Globus pallidus (tissue), 1 donor: Measurements from ENCODE around the gene LRRC46.

Experiments used
- DNase-seq: peaks from one replicate; pipeline ENCODE4 v3.0.0-alpha.2; 2015; ENCODE audit warnings: low spot score

The LRRC46 gene, protein sequence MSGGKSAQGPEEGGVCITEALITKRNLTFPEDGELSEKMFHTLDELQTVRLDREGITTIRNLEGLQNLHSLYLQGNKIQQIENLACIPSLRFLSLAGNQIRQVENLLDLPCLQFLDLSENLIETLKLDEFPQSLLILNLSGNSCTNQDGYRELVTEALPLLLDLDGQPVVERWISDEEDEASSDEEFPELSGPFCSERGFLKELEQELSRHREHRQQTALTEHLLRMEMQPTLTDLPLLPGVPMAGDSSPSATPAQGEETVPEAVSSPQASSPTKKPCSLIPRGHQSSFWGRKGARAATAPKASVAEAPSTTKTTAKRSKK

DNA sequence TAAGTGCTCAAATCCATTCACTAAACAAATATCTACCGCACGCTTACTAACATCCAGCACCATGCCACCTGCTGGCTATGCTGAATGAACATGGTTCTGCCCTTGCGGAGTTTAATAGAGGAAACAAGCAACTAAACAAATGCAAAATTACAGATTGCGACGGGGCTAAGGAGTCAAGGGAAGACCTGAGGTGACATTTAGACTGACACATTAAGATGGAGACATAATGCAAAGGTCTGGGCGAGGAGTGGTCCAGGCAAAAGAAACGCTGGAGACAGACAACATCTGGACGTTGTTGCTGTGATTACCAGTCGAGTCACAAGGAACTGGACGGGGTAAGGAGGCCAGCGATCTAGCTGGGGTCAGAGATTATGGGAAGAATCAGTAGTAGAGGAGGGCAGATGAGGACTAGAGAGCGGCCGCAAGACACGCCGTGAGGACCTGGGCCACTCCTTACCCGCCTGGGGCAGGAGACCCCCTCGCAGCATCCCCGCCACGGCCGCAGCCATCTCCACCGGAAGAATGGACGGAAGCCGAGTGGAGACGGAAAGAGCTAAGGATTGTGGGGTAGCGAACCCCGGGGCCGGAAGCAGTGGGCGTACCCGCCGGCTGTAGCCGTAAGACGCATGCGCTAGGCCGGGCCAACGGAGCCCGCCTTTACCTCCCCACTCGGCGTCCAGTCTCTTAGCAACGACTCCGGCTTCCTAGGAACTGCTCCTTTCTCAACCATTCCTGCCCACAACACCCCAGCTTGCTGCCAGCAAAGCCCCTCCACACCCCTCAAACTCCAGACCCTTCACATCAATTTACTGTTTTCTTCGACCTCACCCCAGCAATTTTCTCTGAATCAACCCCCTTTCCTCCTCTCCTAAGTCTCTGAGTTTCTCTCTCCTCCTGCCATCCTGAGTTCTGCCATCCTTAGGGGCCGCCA lies at the start of gene LRRC46, which contains the start of gene MRPL10:
TSS of gene LRRC46 (plus strand) at position 668 of the 931 bp plus-strand sequence. CDS start 320 bp downstream, outside the sequence.
TSS of gene MRPL10 (minus strand) at position 539 of the 931 bp plus-strand sequence. CDS start at position 509, 30 bp downstream.
- peak; percentile 89 for DNase-seq

DNA sequence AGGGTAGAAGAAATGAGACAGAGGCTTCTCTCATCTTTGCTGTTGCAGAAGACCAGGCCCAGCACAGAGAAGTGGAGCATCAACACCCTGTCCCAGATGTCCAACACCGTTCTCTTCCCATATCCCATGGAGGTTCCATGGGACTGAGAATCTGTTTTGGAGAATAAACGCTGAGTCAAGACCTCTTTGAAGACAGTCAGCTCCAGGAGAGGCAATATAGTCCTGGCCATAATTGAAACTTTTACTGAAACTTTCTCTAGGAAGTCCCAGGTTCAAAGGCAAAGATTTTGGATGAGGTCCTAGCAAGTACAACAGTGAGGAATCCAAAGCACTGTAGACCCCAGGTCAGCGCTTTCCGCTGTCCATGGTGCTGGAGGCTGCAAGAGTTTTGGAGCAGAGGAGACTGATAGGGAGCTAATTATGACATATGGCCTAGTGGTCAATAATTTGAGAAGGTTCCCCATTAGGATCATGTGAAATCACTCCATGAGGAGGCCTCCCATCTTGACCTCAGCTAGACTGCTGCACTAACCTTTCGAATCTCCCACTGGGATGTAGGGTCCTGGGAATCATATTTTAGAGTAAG lies 45.8 kb upstream of the LRRC46 start:
- no peak for DNase-seq

DNA sequence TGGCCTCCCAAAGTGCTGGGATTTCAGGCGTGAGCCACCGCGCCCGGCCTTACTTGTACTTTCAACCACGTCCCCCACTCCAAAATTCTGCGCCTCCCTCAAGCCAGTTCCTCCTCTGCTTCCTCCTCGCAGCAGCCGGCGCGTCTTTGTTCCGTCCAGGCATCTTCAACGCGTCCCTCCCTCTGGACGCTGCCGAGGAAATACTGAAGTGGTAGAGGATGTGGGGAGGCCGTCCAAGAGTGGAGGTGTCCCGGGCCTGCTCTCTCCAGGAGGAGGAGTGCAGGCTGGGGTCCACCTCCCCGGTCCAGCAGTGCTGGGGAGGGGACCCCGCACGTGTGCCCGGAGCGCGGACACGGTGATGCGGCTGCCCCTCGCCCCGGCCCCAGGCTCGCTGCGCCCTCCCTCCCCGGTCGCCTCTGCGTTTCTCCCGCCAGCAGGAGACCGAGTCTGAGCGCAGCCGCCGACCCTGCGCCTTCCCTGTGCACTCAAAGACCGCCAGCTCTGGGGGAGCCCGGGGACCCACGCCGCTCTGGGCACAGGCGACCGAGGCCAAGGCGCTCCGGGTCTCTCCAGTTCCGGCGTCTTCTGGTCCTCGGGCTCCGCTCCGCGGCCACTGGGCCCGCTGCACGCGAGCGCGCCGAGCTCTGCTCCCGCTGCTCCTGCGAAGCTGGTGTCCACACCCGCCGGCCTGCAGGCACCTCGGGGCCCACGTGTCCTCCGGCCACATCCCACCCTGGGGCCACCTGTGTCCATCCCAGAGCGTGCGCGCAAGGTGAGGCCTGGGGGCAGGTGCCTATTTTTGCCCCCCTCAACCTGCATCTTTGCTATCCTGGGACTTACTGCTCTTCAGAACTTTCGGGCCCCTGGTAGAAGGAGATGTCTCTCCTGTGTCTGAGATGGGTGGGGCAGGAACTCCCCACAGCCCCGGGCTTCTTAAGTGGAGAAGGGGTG lies 41.6 kb upstream of the LRRC46 start:
- DNase-seq = peak; percentile 23

DNA sequence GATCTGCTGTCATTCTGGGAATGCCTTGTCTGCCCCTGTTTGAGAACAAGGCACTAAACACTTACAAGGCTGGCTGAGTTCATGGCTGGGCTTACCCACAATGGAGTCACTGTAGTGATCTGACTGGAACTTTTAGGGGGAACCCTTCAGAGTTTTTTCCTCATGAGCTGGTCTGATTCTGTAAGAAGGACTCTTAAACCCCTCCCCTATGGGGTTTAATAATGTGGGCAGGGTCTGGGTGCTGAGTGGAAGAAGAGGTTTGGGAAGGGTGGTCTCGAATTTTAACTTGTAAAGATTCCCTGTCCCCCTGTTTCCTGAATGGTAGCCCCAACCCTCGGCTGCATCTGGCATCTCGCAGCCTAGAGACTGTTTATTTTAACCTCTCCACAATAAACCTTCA lies 40.4 kb upstream of the LRRC46 start:
- DNase-seq = no peak

DNA sequence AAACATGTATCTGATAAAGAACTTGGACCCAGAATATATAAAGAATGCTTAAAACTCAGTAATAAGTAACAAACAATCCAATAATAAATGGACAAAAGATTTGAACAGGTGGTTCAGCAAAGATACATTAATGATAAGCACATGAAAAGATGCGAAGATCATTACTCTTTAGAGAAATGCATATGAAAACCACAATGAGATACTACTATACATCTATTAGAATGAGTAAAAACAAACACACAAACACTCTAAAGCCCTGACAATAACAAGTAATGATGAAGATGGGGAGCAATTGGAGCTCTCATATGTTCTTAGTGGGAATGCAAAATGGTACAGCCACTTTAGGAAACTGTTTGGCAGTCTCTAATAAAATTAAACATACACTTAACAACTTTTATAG lies 39.0 kb upstream of the LRRC46 start:
- no peak for DNase-seq

DNA sequence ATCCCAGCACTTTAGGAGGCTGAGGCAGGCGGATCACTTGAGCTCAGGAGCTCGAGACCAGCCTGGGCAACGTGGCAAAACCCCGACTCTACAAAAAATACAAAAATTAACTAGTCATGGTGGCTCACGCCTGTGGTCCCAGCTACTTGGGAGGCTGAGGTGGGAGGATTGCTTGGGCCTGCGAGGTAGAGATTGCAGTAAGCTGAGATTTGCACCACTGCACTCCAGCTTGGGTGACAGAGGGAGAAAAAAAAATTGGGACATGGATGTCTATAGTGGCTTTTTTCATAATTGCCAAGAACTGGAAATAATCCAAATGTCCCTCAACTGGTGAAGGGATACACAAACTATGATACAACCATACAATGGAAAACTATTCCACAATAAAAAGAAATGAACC lies 38.5 kb upstream of the LRRC46 start:
- DNase-seq = no peak

DNA sequence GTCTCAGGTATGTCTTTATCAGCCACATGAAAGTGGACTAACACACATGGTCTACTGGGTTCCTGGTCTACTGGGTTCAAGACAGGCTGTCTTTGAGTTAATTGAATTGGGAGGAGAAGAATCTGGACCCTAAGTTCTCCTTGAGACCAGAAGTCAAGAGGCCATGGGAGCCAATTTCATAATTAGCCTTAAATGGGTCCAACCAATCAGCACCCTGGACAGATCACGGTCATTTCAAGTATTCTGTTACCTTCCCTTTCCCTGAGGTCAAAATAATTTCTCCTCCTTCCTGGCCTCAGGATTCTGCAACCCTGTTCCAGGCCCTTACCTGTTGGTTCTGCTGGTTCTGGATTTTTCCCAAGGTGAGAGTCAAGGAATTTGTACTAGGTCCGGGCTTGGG lies 33.7 kb upstream of the LRRC46 start:
- no peak for DNase-seq

DNA sequence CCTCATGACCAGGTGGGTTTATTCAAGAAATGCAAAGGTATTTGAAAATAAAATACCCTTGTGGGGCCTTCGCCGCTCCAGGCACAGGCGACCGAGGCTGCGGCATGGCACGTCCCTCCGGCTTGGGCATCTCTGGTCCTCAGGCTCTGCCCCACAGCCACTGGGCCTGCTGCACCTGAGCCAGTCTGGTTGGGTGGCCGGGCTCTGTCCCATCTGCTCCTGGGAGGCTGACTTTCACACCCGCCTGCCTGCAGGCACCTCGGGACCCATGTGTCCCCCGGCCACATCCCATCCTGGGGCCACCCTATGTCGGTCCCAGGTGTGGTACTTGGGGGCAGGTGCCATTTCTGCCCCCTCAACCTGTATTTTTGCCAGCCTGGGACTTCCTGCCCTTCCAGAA lies 30.8 kb upstream of the LRRC46 start:
- DNase-seq = no peak

DNA sequence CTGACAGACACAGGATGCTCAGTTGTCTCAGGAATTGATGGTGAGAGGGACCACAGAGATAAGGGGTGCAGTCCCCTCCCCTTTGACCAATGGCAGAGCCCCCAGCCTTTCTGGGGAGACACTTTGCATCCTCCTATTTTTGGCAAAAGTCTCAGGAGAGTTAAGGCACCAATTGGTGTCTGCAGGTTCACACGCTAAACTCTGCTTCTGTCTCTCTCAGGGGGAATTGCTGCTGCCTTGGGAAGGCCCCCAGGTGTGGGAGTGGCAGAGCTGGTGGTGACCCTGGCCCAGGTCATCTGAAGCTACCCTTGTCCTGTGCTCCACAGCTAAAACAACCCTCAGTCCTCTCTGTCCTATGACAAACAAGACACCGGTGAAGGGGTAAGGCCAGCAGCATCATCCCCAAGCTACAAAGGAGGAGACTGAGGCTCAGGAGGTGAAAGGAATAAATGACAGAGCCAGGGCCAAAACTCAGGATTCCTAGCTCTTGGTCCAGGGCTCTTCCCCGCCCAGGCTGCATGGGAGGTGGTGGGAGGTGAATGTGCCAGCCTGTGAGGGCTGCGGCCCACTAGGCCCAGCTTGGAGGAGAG lies 30.2 kb upstream of the LRRC46 start:
- DNase-seq = no peak

DNA sequence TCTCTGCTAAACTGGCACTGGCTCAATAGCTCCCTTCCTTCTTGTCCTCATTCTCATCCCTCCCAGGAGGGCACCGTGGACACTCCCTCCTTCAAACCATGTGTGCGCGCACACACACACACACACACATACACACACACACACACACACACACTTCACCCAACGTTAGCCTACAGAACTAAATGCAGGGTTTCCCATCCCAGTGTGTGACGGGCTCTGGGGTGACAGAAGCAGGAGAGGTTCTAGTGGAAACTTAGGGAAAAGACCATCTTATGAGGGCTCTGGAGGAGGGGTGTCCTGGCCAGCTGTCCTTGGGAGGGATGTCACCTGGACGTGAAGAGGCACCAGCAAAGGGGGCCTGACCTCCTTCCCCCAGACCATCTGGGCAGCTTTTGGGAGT lies 29.6 kb upstream of the LRRC46 start:
- no peak for DNase-seq

DNA sequence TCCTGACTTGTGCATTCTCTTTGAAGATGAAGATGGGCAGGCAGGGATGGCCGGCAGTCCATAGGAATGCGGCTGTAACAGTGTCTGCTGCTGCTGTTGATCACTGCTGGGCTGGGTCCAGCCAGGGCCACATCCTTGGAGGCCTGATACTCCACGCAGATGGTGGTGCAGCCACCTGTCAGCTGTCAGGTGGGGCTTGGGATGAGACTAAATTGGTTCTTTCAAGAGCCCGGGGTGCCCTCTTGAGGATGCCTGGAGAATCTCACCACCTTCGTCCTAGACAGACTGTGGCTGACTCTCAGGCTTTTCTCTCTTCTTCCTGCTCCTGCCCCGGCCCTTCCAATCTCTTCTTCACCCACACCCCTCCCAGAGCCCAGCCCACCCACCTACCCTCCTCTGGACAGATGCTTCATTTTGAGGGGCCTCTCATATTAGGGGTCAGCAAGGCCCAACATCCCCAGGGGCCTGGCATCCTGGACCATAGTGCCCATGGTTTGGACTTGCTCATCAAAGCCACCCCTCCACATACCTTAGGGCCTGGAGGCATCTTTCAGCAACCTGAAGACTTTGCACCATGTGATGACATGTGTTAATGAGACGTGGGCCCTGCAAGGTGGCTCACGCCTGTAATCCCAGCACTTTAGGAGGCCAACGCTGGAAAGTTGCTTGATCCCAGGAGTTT lies 29.0 kb upstream of the LRRC46 start:
- no peak for DNase-seq

DNA sequence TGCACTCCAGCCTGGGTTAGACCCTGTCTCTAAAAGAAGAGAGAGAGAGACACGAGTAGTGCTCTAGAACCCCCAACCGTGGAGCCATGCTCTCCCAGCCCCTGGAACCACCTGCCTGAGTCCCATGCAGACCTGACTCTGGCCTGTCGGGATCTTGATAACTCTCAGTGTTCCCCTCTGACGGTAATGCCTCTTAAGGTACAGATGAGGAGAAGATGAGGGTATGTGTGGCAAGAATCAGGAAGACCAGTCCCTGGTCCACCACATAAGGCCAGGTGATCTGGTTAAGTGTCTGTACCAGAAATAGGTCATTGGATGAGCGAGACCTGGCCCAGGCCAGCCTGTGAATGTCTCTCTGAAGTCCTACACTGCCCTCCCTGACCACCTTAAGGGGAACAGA lies 28.3 kb upstream of the LRRC46 start:
- DNase-seq = no peak

DNA sequence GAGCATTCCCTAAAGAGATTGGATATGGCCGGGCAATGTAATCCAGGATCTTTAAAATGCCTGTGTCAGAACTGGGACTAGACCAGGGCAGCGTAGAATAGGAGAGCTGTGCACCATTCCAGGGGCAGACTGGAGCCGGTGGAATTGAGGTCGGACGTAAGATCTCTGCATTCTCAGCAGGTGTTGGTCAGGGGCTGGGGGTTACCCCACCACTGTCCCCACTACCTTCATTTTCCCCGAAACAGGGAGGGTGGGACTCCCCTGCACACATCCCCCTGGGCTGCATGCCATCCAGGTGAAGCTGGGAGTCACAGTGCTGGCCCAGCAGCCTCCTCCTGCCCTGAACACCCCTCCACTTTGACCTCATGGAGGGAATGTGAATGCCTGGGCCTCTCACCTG lies 27.7 kb upstream of the LRRC46 start:
- no peak for DNase-seq

DNA sequence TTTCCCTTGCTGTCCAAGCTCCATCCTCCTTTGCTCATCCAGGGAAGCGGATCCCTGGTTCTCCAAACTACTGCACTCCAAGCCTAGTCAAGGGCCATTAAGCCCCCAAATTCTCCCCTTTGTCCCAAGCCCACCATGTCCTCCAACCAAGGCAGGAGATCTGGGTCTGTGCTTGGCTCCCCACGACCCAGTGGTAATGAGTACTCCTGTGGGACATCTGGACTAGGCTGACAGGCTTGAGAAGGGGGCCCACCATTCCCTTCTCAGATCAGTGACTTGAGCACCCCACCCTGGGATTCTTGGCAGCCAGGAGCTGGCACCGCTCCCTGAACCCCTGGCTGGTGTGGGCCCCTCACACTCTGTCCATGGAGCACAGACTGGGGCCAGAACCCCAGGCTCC lies 27.0 kb upstream of the LRRC46 start:
- no peak for DNase-seq

DNA sequence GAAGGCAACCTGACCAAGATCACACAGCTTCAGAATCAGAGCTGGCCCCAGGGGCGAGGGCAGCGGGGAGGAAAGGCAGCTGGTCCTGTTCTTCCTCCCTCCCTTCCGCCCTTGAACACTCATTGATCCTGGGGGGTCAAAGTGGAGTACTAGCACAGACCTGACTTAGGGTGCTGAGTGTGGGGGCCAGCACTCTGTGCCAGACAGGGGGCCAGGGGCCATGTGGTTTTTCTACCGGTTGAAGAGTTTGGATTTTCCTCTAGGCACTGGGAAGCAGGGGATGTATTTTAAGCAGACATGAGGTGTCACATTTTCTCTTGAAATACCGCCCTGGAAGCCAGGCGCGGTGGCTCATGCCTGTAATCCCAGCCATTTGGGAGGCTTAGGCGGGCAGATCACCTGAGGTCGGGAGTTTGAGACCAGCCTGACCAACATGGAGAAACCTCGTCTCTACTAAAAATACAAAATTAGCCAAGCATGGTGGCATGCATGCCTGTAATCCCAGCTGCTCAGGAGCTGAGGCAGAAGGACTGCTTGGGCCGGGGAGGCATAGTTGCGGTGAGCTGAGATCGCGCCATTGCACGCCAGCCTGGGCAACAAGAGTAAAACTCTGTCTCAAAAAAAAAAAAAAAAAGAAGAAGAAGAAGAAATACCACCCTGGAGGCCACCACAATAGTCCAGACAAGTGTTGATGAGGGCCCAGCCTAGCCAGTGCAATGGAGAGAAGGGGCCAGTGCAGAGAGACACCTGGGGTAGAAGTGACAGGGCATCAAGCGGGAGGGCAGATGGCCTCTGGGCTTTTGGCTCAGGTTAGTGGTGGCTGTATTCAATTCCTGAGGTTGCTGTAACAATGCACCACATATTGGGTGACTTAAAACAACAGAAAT lies 25.2 kb upstream of the LRRC46 start:
- DNase-seq = no peak

DNA sequence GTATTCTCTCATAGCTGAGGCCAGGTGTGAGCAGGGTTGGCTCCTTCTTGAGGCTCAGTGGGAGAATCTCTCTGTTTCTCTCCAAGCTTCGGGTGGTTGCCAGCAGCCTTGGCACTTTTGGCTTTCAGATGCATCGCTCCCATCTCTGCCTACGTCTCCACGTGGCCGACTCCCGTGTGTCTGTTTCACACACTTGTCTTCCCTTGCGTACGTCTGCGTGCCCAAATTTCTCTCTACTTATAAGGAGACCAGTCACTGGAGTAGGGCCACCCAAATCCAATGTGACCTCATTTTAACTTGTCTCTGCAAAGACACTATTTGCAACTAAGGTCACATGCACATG lies 24.6 kb upstream of the LRRC46 start:
- no peak for DNase-seq

DNA sequence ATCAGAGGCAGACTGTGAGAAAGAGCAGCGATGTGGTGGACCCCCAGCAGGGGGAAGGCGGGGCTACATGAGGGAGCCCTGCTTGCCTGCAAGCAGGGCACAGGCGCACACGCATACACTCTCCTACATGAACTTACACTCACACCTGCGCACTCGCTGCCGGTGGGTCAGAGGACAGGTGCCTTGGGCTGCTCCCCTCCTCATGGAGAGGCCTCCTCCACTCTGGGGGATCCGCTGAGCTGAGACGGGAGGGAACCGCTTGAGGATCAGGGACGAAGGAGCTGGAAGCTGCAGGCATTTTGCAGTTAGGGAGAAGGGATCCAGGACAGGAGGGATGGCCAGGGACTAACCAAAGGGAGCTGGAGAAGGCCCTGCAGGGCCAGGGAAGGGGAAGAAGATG lies 24.0 kb upstream of the LRRC46 start:
- no peak for DNase-seq

DNA sequence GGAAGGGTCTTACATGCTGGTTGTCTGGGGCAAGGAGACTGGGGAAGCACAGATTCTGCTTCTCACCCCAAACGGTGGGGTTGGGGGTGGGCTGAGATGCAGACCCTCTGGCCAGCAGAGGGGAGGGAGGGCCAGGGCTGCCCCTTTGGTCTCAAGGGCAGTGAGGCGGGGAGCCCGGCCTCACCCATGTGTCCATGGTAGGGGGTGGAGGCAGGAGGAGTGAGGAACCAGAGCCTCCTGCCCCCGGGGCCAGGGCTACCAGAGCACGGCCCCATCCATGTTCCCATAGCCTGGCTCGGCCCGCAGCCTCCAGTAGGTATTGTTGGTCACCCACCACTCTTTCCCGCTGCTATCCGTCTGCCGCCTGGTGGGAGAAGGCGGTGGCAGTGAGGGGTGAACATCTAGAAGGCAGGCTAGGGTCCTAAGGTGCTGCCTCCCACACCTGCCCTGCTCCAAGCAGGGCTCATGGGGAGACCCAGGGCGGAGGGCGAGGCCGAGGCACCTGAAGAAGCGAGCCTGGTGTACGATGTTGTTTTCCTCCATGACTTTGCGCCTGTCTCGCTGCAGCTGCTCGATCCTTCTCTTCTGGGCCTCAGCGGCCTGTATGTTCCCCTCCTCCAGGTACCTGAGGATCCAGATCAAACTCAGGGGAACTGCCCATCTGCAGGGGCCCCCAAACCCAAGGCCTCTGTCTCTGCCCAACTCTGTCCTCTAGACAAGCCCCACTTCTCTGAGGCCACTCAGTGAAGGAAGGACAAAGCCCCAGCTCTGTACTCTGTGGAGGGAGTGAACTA lies 23.2 kb upstream of the LRRC46 start:
- no peak for DNase-seq
